Measurements from ENCODE around the gene B3GAT2.
"Not testable (repeated sequence)": the region's sequence is repeated elsewhere in the genome, so short reads cannot be mapped to it uniquely, and the experiment has no call there.

B3GAT2 gene

GRCh38 chr6:70952608-70953165 lies 4.2 kb downstream of the B3GAT2 start:
- TF ChIP-seq, protein P1, sequence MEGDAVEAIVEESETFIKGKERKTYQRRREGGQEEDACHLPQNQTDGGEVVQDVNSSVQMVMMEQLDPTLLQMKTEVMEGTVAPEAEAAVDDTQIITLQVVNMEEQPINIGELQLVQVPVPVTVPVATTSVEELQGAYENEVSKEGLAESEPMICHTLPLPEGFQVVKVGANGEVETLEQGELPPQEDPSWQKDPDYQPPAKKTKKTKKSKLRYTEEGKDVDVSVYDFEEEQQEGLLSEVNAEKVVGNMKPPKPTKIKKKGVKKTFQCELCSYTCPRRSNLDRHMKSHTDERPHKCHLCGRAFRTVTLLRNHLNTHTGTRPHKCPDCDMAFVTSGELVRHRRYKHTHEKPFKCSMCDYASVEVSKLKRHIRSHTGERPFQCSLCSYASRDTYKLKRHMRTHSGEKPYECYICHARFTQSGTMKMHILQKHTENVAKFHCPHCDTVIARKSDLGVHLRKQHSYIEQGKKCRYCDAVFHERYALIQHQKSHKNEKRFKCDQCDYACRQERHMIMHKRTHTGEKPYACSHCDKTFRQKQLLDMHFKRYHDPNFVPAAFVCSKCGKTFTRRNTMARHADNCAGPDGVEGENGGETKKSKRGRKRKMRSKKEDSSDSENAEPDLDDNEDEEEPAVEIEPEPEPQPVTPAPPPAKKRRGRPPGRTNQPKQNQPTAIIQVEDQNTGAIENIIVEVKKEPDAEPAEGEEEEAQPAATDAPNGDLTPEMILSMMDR (IDR thresholded peaks at IDR 0.05; ENCODE audit: low read depth, low read length): no peak
- TF ChIP-seq EZH2phosphoT487 (IDR thresholded peaks at IDR 0.05; ENCODE audit: low read depth): no peak
- H3K36me3 ChIP-seq (replicated peaks; ENCODE audit: low read depth, low read length): no peaks in the 10 kb centered on the region
- H3K9ac ChIP-seq (ENCODE audit: low read length): no peak overlapping the region
- H3K4me3 ChIP-seq (ENCODE audit: low read length): no peak overlapping the region
- H3K4me2 ChIP-seq (ENCODE audit: low read length): no peak overlapping the region
- H3K4me1 ChIP-seq (ENCODE audit: low read length): no peaks in the 10 kb centered on the region
- no peaks in the 10 kb centered on the region for H4K20me1 ChIP-seq (ENCODE audit: insufficient read depth, low read length)
- H3K27me3 ChIP-seq (ENCODE audit: low read depth, low read length): no peaks in the 10 kb centered on the region
- no peaks in the 10 kb centered on the region for H3K9me3 ChIP-seq (ENCODE audit: insufficient read depth, low read length)
- no peaks in the 10 kb centered on the region for H3K79me2 ChIP-seq (ENCODE audit: low read length)
- H2AFZ ChIP-seq (ENCODE audit: low read depth, low read length): no peak overlapping the region
- no peak overlapping the region for H3K27ac ChIP-seq (ENCODE audit: low read length)

DNA sequence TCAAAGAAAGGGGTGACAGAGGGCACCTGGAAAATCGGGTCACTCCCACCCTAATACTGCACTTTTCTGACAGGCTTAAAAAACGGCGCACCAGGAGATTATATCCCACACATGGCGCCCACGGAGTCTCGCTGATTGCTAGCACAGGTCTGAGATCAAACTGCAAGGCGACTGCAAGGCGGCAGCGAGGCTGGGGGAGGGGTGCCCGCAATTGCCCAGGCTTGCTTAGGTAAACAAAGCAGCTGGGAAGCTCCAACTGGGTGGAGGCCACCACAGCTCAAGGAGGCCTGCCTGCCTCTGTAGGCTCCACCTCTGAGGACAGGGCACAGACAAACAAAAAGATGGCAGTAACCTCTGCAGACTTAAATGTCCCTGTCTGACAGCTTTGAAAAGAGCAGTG lies 12.5 kb downstream of the B3GAT2 start:
- not testable (repeated sequence) for H3K9me3 ChIP-seq (ENCODE audit: insufficient read depth, low read length); H4K20me1 ChIP-seq (ENCODE audit: insufficient read depth, low read length); H3K27ac ChIP-seq (ENCODE audit: low read length)

GRCh38 chr6:70933853-70934252 lies 23.0 kb downstream of the B3GAT2 start:
- H3K4me1 ChIP-seq (ENCODE audit: low read length): no peaks in the 10 kb centered on the region
- no peak overlapping the region for H3K4me3 ChIP-seq (ENCODE audit: low read length)
- H3K9ac ChIP-seq (ENCODE audit: low read length): no peak overlapping the region
- H3K9me3 ChIP-seq (ENCODE audit: insufficient read depth, low read length): no peaks in the 10 kb centered on the region
- H3K4me2 ChIP-seq (ENCODE audit: low read length): no peak overlapping the region
- H2AFZ ChIP-seq (ENCODE audit: low read depth, low read length): no peak overlapping the region
- TF ChIP-seq EZH2phosphoT487 (IDR thresholded peaks at IDR 0.05; ENCODE audit: low read depth): no peak
- TF ChIP-seq, protein P1 (IDR thresholded peaks at IDR 0.05; ENCODE audit: low read depth, low read length): no peak
- no peaks in the 10 kb centered on the region for H4K20me1 ChIP-seq (ENCODE audit: insufficient read depth, low read length)
- H3K27ac ChIP-seq (ENCODE audit: low read length): no peak overlapping the region
- H3K79me2 ChIP-seq (ENCODE audit: low read length): no peaks in the 10 kb centered on the region
- no peaks in the 10 kb centered on the region for H3K36me3 ChIP-seq (replicated peaks; ENCODE audit: low read depth, low read length)
- no peaks in the 10 kb centered on the region for H3K27me3 ChIP-seq (ENCODE audit: low read depth, low read length)

More for the DNA sequence above, 12.5 kb downstream of the B3GAT2 start:
- H3K79me2 ChIP-seq (ENCODE audit: low read length); H3K4me2 ChIP-seq (ENCODE audit: low read length); H3K27me3 ChIP-seq (ENCODE audit: low read depth, low read length); H3K9ac ChIP-seq (ENCODE audit: low read length); H3K4me1 ChIP-seq (ENCODE audit: low read length); H2AFZ ChIP-seq (ENCODE audit: low read depth, low read length); H3K36me3 ChIP-seq (replicated peaks; ENCODE audit: low read depth, low read length); H3K4me3 ChIP-seq (ENCODE audit: low read length): not testable (repeated sequence)

- Histone ChIP-seq H3K9me3 (ENCODE audit: insufficient read depth, low read length) (no peaks in the 10 kb centered on the region), H3K4me2 (ENCODE audit: low read length) (no peak overlapping the region), H4K20me1 (ENCODE audit: insufficient read depth, low read length) (no peaks in the 10 kb centered on the region), H3K4me1 (ENCODE audit: low read length) (no peaks in the 10 kb centered on the region), H3K9ac (ENCODE audit: low read length) (no peak overlapping the region), H3K79me2 (ENCODE audit: low read length) (no peaks in the 10 kb centered on the region), H3K27ac (ENCODE audit: low read length) (no peak overlapping the region), H3K4me3 (ENCODE audit: low read length) (no peak overlapping the region), H3K36me3 (replicated peaks; ENCODE audit: low read depth, low read length) (no peaks in the 10 kb centered on the region), H2AFZ (ENCODE audit: low read depth, low read length) (no peak overlapping the region), H3K27me3 (ENCODE audit: low read depth, low read length) (no peaks in the 10 kb centered on the region)
- TF ChIP-seq, protein P1 (IDR thresholded peaks at IDR 0.05; ENCODE audit: low read depth, low read length): no peak
Measured at GRCh38 chr6:70905742-70906141, 51.1 kb downstream of the B3GAT2 start.
